Effector memory CD4-positive, alpha-beta T cell (primary cell): Measurements from ENCODE around the gene PGA4.
"Not testable (repeated sequence)": the region's sequence is repeated elsewhere in the genome, so short reads cannot be mapped to it uniquely, and the experiment has no call there.

Experiments
- DNase-seq, 3 donors: peaks; one replicate each; pipeline ENCODE4 v3.0.0-alpha.2; 2020
- H3K27ac ChIP-seq: 2 replicates; pipeline ENCODE4 v1.7.0; 2013; ENCODE audit warnings: mild to moderate bottlenecking, low read length, moderate library complexity; ENCODE audit not compliant: insufficient read depth, poor library complexity, severe bottlenecking
- H3K27me3 ChIP-seq: replicated peaks from 2 replicates; pipeline ENCODE4 v1.7.0; 2013; ENCODE audit warnings: mild to moderate bottlenecking, low read length; ENCODE audit not compliant: insufficient read depth, control insufficient read depth, poor library complexity, severe bottlenecking
- H3K36me3 ChIP-seq: 2 replicates; pipeline ENCODE4 v1.7.0; 2013; ENCODE audit warnings: mild to moderate bottlenecking, low read length, moderate library complexity; ENCODE audit not compliant: control insufficient read depth, insufficient read depth
- H3K4me1 ChIP-seq: 2 replicates; pipeline ENCODE4 v1.7.0; 2013; ENCODE audit warnings: low read length, mild to moderate bottlenecking; ENCODE audit not compliant: control insufficient read depth, insufficient read depth, poor library complexity, severe bottlenecking
- H3K4me3 ChIP-seq: 2 replicates; pipeline ENCODE4 v1.7.0; 2013; ENCODE audit warnings: low read length, low read depth, mild to moderate bottlenecking; ENCODE audit not compliant: insufficient read depth, poor library complexity, severe bottlenecking
- H3K9me3 ChIP-seq: 2 replicates; pipeline ENCODE4 v1.7.0; 2013; ENCODE audit warnings: mild to moderate bottlenecking, low read length, moderate library complexity; ENCODE audit not compliant: control insufficient read depth

The PGA4 gene

GRCh38 chr11:61219016-61219415 is 3.1 kb upstream of the PGA4 start:
- not testable (repeated sequence) for H3K27ac ChIP-seq, H3K4me3 ChIP-seq, H3K4me1 ChIP-seq, H3K9me3 ChIP-seq, H3K36me3 ChIP-seq, H3K27me3 ChIP-seq, DNase-seq

GRCh38 chr11:61222692-61223091 is 545 bp downstream of the PGA4 start:
- not testable (repeated sequence) for H3K27me3 ChIP-seq, H3K4me3 ChIP-seq, H3K4me1 ChIP-seq, H3K27ac ChIP-seq, DNase-seq, H3K36me3 ChIP-seq, H3K9me3 ChIP-seq

- H3K27me3 ChIP-seq, H3K36me3 ChIP-seq, DNase-seq, H3K9me3 ChIP-seq, H3K27ac ChIP-seq, H3K4me1 ChIP-seq, H3K4me3 ChIP-seq: not testable (repeated sequence)
Observed at GRCh38 chr11:61226457-61227137, 4.5 kb downstream of the PGA4 start.

- H3K4me1 ChIP-seq, H3K27ac ChIP-seq, H3K27me3 ChIP-seq, H3K9me3 ChIP-seq, H3K4me3 ChIP-seq, H3K36me3 ChIP-seq, DNase-seq: not testable (repeated sequence)
Observed at GRCh38 chr11:61229458-61229857, 7.3 kb downstream of the PGA4 start.

GRCh38 chr11:61231033-61231432 is 8.9 kb downstream of the PGA4 start:
- not testable (repeated sequence) for H3K4me1 ChIP-seq, H3K4me3 ChIP-seq, H3K36me3 ChIP-seq, H3K27ac ChIP-seq, DNase-seq, H3K9me3 ChIP-seq, H3K27me3 ChIP-seq

GRCh38 chr11:61231585-61231984 is 9.4 kb downstream of the PGA4 start:
- not testable (repeated sequence) for H3K4me1 ChIP-seq, H3K4me3 ChIP-seq, H3K27me3 ChIP-seq, H3K36me3 ChIP-seq, DNase-seq, H3K27ac ChIP-seq, H3K9me3 ChIP-seq

- H3K36me3 ChIP-seq, DNase-seq, H3K27me3 ChIP-seq, H3K4me1 ChIP-seq, H3K4me3 ChIP-seq, H3K27ac ChIP-seq, H3K9me3 ChIP-seq: not testable (repeated sequence)
Observed at GRCh38 chr11:61232548-61233145, 10.5 kb downstream of the PGA4 start.

- not testable (repeated sequence) for DNase-seq, H3K27ac ChIP-seq, H3K36me3 ChIP-seq, H3K4me1 ChIP-seq, H3K9me3 ChIP-seq, H3K27me3 ChIP-seq, H3K4me3 ChIP-seq
Observed at GRCh38 chr11:61237130-61237529, 15.0 kb downstream of the PGA4 start.

GRCh38 chr11:61240288-61240687 is 18.1 kb downstream of the PGA4 start:
- not testable (repeated sequence) for H3K9me3 ChIP-seq, H3K4me3 ChIP-seq, H3K27ac ChIP-seq, H3K36me3 ChIP-seq, DNase-seq, H3K4me1 ChIP-seq, H3K27me3 ChIP-seq

GRCh38 chr11:61240875-61241274 is 18.7 kb downstream of the PGA4 start, which contains the start of gene PGA5:
Gene PGA5 (plus strand): TSS chr11:61241175. CDS start chr11:61241227, 52 bp downstream.
- H3K9me3 ChIP-seq, H3K27me3 ChIP-seq, H3K36me3 ChIP-seq, H3K27ac ChIP-seq, H3K4me1 ChIP-seq, H3K4me3 ChIP-seq, DNase-seq: not testable (repeated sequence)
